Sigmoid colon (tissue), 4 donors: ENCODE measurements around the gene CCDC85C.

Experiments used
- EP300 ChIP-seq, 4 donors: sonication (generic); formaldehyde crosslinking; IDR thresholded peaks; one replicate each; pipeline ENCODE4 v1.6.1; 2017; ENCODE audit warnings: antibody characterized with exemption in 4 of 4
- POLR2A ChIP-seq, 2 donors: fragments of 450-650 bp; IDR thresholded peaks; one replicate each; pipeline ENCODE4 v1.6.1; 2016; ENCODE audit warnings: antibody characterized with exemption in 2 of 2, mild to moderate bottlenecking in 2 of 2, moderate library complexity in 2 of 2
- TF ChIP-seq, protein P1 (sequence below), 4 experiments: fragments of 450-650 bp in 3 of 4; fragments of 200-600 bp in 1 of 4; IDR thresholded peaks; one replicate each; pipeline ENCODE4 v1.5.1; 2016 to 2019; ENCODE audit warnings: antibody characterized with exemption in 4 of 4, mild to moderate bottlenecking in 3 of 4, moderate library complexity in 2 of 4

DNA sequence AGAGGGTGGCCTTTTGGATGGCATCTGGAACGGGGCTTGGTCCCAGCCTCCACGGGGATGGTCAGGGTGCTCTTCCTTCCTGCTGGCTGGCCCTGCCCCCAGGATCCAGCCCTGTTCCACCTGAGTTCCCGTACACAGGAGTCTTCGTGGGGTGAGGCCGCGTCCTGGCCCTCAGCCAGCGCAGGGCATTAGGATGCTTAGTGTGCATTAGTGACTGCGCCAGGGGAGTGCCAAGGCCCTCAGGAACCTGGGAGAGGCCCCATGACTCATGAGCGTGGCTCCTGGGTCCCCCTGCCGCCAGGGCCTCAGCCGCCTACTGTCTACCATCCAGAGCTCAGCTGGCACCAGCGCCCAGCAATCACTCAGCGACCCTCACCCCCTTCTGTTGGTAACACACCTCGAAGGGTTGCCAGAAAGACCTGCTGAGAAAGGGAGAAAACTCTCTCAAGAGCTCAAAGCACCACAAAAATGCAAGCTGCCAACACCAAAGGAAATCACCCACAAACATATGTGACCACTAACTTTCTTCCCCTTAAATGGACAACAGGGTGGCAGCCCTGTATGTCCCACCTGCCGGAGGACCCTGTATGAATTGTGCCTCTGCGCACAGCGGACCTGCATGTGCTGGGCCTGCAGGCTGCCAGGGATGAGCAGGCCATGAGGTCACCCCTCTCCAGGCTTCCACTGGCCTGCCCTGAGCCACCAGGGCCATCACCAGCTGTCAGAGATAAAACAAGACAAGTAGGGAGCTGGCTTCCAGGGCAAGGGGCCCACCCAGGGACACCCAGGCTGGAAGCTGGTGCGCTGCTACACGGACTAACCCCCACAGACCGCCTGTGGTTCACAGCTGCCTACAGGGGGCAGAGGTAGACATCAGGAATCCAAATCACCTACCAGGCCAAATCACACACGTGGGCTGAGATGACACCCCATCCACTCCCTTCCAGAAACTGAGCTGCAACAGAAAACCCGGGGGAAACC is 28.7 kb downstream of the CCDC85C start:
- TF ChIP-seq EP300 (IDR thresholded peaks at IDR 0.05): no peak
- TF ChIP-seq POLR2A (IDR thresholded peaks at IDR 0.05): no peak
- TF ChIP-seq, protein P1, sequence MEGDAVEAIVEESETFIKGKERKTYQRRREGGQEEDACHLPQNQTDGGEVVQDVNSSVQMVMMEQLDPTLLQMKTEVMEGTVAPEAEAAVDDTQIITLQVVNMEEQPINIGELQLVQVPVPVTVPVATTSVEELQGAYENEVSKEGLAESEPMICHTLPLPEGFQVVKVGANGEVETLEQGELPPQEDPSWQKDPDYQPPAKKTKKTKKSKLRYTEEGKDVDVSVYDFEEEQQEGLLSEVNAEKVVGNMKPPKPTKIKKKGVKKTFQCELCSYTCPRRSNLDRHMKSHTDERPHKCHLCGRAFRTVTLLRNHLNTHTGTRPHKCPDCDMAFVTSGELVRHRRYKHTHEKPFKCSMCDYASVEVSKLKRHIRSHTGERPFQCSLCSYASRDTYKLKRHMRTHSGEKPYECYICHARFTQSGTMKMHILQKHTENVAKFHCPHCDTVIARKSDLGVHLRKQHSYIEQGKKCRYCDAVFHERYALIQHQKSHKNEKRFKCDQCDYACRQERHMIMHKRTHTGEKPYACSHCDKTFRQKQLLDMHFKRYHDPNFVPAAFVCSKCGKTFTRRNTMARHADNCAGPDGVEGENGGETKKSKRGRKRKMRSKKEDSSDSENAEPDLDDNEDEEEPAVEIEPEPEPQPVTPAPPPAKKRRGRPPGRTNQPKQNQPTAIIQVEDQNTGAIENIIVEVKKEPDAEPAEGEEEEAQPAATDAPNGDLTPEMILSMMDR (IDR thresholded peaks at IDR 0.05): peak in 1 of 4 experiments; percentile 47
